Stimulated activated naive B cell treated with anti-CD40 and anti-IgM and Interleukin-4, amounts not matched to agents 10 μg/mL and 1 μg/mL and 100 μg/mL, for 72 hours (primary cell): ENCODE results near the gene EOLA2.
"Not testable (repeated sequence)": the region's sequence is repeated elsewhere in the genome, so short reads cannot be mapped to it uniquely, and the experiment has no call there.

ENCODE experiments used
- ATAC-seq, 2 donors: fragments of 150-1000 bp; cut with Tn5 transposase; replicated peaks; 2 replicates each; pipeline ENCODE4 v1.10.0; 2021; ENCODE audit warnings: moderate library complexity in 1 of 2
- DNase-seq: peaks from one replicate; pipeline ENCODE4 v3.0.0; 2021
- H3K27ac Mint-ChIP-seq: one replicate; pipeline ENCODE4 v1.8.0; 2022; ENCODE audit warnings: mild to moderate bottlenecking, mixed read lengths
- H3K27me3 Mint-ChIP-seq, 2 donors: one replicate each; pipeline ENCODE4 v1.8.0; 2022; ENCODE audit warnings: mixed read lengths in 2 of 2
- H3K36me3 Mint-ChIP-seq, 2 donors: one replicate each; pipeline ENCODE4 v1.8.0; 2022; ENCODE audit warnings: mixed read lengths in 2 of 2, mild to moderate bottlenecking in 1 of 2
- H3K4me1 Mint-ChIP-seq, 2 donors: one replicate each; pipeline ENCODE4 v1.8.0; 2022; ENCODE audit warnings: mixed read lengths in 2 of 2, mild to moderate bottlenecking in 1 of 2
- H3K4me3 Mint-ChIP-seq, 2 donors: one replicate each; pipeline ENCODE4 v1.8.0; 2022; ENCODE audit warnings: mild to moderate bottlenecking in 2 of 2, mixed read lengths in 2 of 2, moderate library complexity in 1 of 2
- H3K9me3 Mint-ChIP-seq, 2 donors: one replicate each; pipeline ENCODE4 v1.8.0; 2022; ENCODE audit warnings: mixed read lengths in 2 of 2, mild to moderate bottlenecking in 1 of 2

EOLA2 gene

GRCh38 chrX:149924434-149924833 is 13.9 kb downstream of the EOLA2 start:
- not testable (repeated sequence) for H3K27ac Mint-ChIP-seq, H3K9me3 Mint-ChIP-seq, ATAC-seq, H3K27me3 Mint-ChIP-seq, H3K4me3 Mint-ChIP-seq, H3K36me3 Mint-ChIP-seq, DNase-seq, H3K4me1 Mint-ChIP-seq

- not testable (repeated sequence) for H3K4me1 Mint-ChIP-seq, H3K9me3 Mint-ChIP-seq, ATAC-seq, H3K27me3 Mint-ChIP-seq, H3K36me3 Mint-ChIP-seq, H3K4me3 Mint-ChIP-seq, DNase-seq, H3K27ac Mint-ChIP-seq
Observed at GRCh38 chrX:149923836-149924235, 14.5 kb downstream of the EOLA2 start.

- H3K4me1 Mint-ChIP-seq: peaks cover 5 to 6% of the 10 kb centered on the region in 2 donors
- peaks cover 4 to 15% of the 10 kb centered on the region in 2 donors for H3K9me3 Mint-ChIP-seq
- peak overlapping the region; percentile 65 for H3K27ac Mint-ChIP-seq
- no peaks in the 10 kb centered on the region for H3K27me3 Mint-ChIP-seq
- ATAC-seq (peak; percentile 97 to 98), DNase-seq (peak; percentile 26)
- H3K4me3 Mint-ChIP-seq: no peak overlapping the region
- peaks cover 0 to 9% of the 10 kb centered on the region in 2 donors for H3K36me3 Mint-ChIP-seq
Observed at GRCh38 chrX:149916745-149917392, 21.4 kb downstream of the EOLA2 start.

DNA sequence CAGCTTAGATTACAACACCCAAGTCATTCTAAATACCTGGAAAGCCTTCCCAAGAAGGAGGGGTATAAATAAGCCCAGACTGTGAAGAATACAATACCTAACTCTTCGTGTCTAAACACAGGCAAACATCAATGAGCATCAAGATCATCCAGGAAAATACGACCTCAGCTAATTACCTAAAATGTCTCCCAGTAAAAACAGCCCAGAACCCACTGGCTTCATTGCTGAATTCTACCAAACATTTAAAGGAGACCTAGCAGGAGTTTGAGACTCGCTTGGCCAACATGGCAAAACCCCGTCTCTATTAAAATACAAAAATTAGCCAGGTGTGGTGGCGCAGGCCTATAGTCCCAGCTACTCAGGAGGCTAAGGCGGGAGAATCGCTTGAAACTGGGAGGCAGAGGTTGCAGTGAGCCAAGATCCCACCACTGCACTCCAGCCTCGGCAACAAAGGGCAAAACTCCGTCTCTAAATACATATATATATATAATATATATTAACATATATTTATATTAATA is 28.1 kb downstream of the EOLA2 start:
- Mint-ChIP-seq H3K27ac (no peak overlapping the region), H3K36me3 (peaks cover 2 to 9% of the 10 kb centered on the region in 2 donors), H3K4me1 (peaks cover 2 to 7% of the 10 kb centered on the region in 2 donors)

GRCh38 chrX:149909324-149910177 is 28.7 kb downstream of the EOLA2 start:
- Mint-ChIP-seq H3K9me3 (peaks cover 4 to 15% of the 10 kb centered on the region in 2 donors), H3K4me1 (peaks cover 2 to 7% of the 10 kb centered on the region in 2 donors), H3K27ac (no peak overlapping the region), H3K27me3 (peaks cover 0 to 4% of the 10 kb centered on the region in 2 donors), H3K4me3 (no peak overlapping the region), H3K36me3 (peaks cover 2 to 9% of the 10 kb centered on the region in 2 donors)
- peak; percentile 42 to 56 for ATAC-seq
- no peak for DNase-seq

More for the DNA sequence above, 28.1 kb downstream of the EOLA2 start:
- Mint-ChIP-seq H3K4me3 (no peak overlapping the region), H3K9me3 (peaks cover 4 to 15% of the 10 kb centered on the region in 2 donors), H3K27me3 (no peaks in the 10 kb centered on the region)
- DNase-seq (no peak), ATAC-seq (peak in 1 of 2 donors; percentile 7)

DNA sequence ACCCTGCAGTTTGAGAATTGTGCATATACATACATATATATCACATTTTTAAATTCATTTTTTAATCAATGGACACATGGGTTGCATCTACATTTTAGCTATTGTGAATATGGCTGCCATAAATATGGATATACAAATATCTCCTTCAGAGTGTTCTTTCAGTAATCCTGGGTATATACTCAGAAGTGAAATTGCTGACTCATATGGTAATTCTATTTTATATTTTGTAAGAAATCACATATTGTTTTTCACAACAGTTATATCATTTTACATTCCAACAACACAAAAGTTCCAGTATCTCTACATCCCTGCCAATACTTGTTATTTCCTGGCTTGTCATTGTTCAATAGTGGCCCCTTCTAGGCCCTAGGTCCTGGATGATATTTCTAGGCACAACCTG is 29.6 kb downstream of the EOLA2 start:
- Mint-ChIP-seq H3K27me3 (peaks cover 0 to 8% of the 10 kb centered on the region in 2 donors), H3K36me3 (peaks cover 2 to 4% of the 10 kb centered on the region in 2 donors), H3K4me1 (peaks cover 2 to 11% of the 10 kb centered on the region in 2 donors), H3K9me3 (peaks cover 4 to 11% of the 10 kb centered on the region in 2 donors), H3K4me3 (no peak overlapping the region), H3K27ac (no peak overlapping the region)
- ATAC-seq (no peak), DNase-seq (no peak)

- Mint-ChIP-seq H3K27me3 (peaks cover 0 to 8% of the 10 kb centered on the region in 2 donors), H3K4me1 (peaks cover 2 to 11% of the 10 kb centered on the region in 2 donors), H3K27ac (no peak overlapping the region), H3K9me3 (peaks cover 3 to 8% of the 10 kb centered on the region in 2 donors), H3K4me3 (no peak overlapping the region), H3K36me3 (peaks cover 2 to 4% of the 10 kb centered on the region in 2 donors)
- DNase-seq (no peak), ATAC-seq (peak; percentile 55 to 77)
Observed at GRCh38 chrX:149908308-149908707, 30.0 kb downstream of the EOLA2 start.

- peak overlapping the region in 1 of 2 donors; percentile 58 for H3K4me3 Mint-ChIP-seq
- H3K27me3 Mint-ChIP-seq: peaks cover 0 to 8% of the 10 kb centered on the region in 2 donors
- DNase-seq (no peak), ATAC-seq (no peak)
- peaks cover 0 to 2% of the 10 kb centered on the region in 2 donors for H3K36me3 Mint-ChIP-seq
- H3K9me3 Mint-ChIP-seq: no peaks in the 10 kb centered on the region
- H3K4me1 Mint-ChIP-seq: peaks cover 2 to 11% of the 10 kb centered on the region in 2 donors
- H3K27ac Mint-ChIP-seq: no peak overlapping the region
Observed at GRCh38 chrX:149903889-149904748, 34.2 kb downstream of the EOLA2 start.

DNA sequence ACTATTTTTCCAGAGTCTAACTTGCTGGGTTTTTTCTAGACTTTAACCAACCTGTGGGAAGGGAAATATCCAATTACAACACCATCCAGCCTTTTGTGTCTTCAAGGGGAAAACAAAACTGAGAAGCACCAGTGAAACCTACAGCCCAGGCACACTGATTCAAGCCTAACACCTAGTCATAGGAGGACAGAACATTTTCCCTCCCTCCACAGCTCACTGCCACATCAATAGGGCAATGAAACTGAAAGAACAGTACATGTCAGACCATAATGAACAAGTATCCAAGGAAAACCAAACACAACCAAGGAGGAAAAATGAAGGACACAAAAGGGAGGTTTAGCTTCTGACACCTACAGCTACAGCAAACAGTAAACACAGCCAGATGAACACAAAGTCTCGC is 39.7 kb downstream of the EOLA2 start:
- Mint-ChIP-seq H3K36me3 (no peaks in the 10 kb centered on the region), H3K27me3 (no peaks in the 10 kb centered on the region), H3K27ac (no peak overlapping the region), H3K9me3 (no peaks in the 10 kb centered on the region), H3K4me3 (no peak overlapping the region), H3K4me1 (no peaks in the 10 kb centered on the region)
- no peak for ATAC-seq
- no peak for DNase-seq

- not testable (repeated sequence) for H3K9me3 Mint-ChIP-seq, DNase-seq, H3K27ac Mint-ChIP-seq, ATAC-seq, H3K27me3 Mint-ChIP-seq, H3K4me1 Mint-ChIP-seq, H3K36me3 Mint-ChIP-seq, H3K4me3 Mint-ChIP-seq
Observed at GRCh38 chrX:149890828-149891227, 47.5 kb downstream of the EOLA2 start.
